GM19452 (cell line): ENCODE measurements around the gene ADGRL3.

Experiments used
- ATAC-seq: cut with Tn5 transposase; IDR thresholded peaks from one replicate; pipeline ENCODE4 v1.9.1; 2021; ENCODE audit not compliant: unreplicated experiment

Gene ADGRL3

GRCh38 chr4:61407642-61408618 lies 207.8 kb downstream of the ADGRL3 start:
- ATAC-seq = no peak

- ATAC-seq = no peak
Measured at GRCh38 chr4:61408861-61409260, 208.7 kb downstream of the ADGRL3 start.

DNA sequence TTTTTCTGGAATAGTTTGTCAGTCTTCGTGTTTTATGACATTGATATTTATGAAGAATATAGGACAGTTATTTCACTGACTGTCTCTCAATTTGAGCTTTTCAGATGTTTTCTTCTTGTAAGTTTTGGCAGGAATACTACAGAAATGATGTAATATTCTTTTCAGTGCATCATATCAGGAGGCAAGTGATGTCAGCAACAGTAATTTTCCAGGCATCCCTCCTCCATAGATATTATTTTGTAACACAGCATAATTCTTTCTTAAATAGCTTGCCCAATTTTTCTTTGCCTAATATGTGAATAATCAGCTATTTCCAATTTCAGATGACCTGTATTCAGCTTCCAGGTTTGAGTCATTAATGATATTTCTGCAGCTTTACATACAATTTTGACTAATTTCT lies 211.1 kb downstream of the ADGRL3 start:
- no peak for ATAC-seq

GRCh38 chr4:61425315-61425714 lies 225.2 kb downstream of the ADGRL3 start:
- no peak for ATAC-seq

- no peak for ATAC-seq
Measured at GRCh38 chr4:61426229-61426628, 226.1 kb downstream of the ADGRL3 start.

GRCh38 chr4:61427099-61427817 lies 227.1 kb downstream of the ADGRL3 start:
- no peak for ATAC-seq

DNA sequence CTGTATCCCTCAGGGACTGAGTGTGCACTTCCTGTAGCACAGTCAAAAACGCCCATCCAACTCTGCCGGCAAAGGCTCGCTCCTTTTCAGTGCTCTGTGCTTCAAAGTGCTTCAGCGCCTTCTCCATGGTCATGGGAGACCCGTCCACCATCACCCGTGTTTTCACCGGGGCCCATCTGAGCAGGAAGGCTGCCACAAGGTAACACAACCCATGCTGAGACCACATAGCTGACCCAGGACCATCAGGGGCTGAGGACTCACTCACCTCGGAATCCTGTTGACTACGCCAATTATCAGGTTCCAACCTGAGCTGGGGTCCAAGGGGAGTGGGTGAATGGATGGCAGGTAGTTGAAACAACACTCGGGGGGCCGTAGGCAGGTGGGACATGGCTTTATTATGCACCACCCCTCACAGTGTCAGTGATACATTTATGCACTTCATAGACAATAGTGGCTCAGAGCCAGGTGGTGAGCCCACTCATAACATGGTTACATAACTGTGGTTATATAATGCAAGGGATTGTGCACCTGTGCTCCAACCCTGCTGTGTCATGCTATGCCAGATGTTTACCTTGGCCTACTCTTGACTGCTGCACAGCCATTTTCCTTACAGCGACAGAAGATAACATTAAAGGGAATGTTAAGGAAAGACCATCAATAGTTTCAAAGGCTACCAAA lies 227.8 kb downstream of the ADGRL3 start:
- ATAC-seq = no peak

DNA sequence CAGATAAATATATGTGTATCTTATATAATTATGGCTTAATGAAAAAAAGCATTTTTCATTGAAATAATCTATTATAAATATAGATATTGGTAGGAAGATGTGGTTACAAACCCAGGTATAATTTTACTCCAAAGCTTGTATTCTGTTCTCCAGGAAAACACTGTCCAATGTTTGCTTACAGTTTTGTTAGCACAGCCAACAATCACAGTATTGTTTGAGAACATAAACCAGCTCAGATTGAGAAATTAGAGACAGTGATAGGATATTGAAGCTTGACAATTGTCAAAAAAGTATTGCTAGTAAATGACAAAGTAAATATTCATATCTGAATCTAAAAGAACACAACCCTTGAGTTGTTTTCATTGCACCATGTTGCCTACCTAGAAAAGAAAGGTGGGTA lies 228.8 kb downstream of the ADGRL3 start:
- no peak for ATAC-seq

DNA sequence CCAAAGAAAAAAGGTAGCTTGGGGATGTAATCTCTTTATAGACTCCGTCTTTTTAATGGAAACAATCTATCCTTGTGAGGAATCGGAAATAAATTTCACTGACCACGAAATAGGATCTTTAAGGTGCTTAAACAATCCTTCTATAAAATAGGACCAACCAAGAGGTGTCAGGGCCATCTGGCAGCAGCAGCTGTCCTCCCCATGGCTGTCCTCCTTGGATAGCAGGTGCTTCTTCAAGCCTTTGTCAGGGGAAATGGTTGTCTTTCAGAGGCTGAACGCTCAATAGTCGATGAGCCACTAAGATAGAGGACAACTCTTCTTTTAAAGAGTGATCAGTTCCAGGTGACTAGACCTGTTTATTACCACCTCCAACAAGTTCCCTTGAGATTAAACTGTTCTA lies 231.0 kb downstream of the ADGRL3 start:
- ATAC-seq = no peak

- ATAC-seq = no peak
Measured at GRCh38 chr4:61437923-61438322, 237.8 kb downstream of the ADGRL3 start.

GRCh38 chr4:61440321-61440720 lies 240.2 kb downstream of the ADGRL3 start:
- no peak for ATAC-seq

DNA sequence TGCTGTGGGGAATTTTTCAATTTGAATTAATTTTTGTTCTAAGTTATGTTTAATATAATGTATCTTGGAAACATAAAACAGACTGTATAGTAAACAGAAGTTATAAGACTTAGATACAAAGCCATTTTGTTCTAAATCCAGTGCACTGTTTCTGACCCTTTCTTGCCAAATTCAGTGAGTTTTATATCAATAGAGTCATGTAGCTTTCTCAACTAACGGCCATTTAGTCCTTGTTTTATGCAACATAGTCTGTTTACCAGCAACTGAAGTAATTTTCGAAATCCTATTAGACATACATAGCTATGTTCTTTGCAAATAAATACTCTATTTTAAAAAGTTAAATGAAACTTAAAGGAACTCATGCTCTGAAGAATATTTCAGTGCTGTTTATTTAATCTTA lies 242.8 kb downstream of the ADGRL3 start:
- ATAC-seq = no peak

DNA sequence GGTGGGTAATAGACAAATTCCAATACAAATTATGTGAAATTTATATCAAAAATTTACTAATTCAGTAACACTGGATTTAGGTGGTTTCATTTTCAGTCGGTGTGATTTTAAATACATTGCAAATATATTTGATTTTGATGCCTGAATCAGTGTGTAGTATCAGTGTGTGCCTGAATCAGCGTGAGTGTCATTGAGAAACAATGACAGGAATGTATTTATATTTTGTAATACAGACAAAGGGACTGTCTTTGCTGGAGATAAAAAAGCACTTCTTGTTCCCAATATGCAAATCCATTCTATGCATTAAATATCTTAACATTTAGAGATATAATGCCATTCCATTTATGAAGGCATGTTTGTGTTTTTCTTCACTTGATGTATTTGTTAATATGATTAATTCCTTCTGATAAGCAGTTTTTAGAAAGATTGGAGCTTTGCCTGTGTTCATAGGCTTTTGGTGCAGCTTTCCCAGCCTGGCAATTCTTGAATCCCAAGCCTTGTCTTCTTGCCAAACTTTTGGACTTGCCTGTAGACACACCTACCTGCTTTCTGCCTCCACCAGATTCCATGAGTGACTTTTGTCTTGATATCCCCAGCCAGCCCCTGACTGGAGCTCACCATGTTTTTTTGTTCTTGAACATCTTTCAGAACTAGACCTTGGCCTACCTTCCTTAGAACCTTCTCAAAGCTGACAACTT lies 243.8 kb downstream of the ADGRL3 start:
- ATAC-seq = no peak

DNA sequence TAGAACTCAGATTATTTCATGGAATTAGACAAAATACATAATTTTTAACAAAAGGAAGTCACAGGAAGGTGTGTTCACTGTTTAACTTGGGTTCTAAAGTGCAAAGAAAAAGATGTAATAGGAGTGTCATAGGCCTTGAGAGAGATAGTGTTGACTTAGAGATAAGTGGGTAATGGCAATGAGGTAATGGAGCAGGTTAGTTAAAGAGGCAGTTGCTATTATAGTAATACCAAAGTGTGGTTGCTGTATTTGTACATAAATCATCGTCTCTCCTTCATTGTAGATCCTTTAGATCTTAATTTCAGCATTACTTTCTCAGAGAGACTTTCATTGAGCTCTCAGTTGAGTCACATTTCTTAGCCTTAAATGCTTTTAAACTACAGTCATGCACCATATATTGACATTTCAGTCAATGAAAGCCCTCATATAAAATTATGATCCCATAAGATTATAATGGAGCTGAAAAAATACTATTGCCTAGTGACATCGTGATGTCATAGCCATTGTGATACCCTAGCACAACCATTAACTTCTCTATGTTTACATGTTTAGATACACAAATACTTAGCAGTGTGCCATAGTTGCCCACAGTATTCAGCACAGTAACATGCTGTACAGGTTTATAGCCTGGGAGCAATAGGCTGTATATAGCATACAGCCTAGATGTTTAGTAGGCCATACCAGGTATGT lies 245.4 kb downstream of the ADGRL3 start:
- no peak for ATAC-seq

DNA sequence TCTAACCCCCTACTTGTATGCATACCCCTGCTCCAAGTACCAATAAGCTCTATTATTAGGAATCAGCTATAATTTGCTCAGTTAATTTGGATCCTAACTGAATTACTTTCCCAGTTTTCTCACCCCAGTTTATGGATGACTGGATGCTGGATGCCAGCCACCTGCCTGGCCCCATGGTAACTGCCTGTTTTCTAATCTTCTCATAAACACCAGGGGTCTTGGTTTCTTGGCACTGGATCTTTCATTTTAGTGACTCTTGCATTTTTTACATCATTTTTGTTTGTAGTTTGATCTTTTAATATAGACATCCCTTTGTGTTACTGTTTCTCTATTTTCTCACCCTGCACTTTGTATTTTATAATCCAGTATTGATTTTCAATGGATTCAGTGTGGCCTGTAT lies 246.8 kb downstream of the ADGRL3 start:
- ATAC-seq = no peak

DNA sequence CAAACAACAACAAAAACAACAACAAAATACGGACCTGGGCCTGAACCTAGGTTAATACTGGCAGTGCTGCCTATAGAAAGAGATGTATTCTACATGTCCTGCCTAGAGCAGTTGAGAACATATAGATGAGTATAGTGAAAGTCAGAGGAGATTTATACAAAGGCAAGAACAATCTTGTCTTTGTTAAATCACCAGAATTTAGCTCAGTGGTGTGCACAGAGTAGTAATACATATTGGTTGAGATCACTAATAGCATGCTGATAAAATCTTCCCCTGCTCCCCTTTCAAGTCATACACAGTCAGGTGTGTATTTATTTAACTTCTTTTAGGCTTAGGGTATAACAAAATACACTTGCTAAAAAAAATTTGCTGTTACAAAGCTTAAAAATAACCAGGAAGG lies 247.8 kb downstream of the ADGRL3 start:
- no peak for ATAC-seq

GRCh38 chr4:61451935-61452334 lies 251.8 kb downstream of the ADGRL3 start:
- ATAC-seq = no peak

GRCh38 chr4:61461956-61462355 lies 261.8 kb downstream of the ADGRL3 start:
- ATAC-seq = no peak

GRCh38 chr4:61462451-61463326 lies 262.6 kb downstream of the ADGRL3 start:
- ATAC-seq = no peak
